ENCODE data around the gene SEC61A2. TPM values are rescaled to one million over a fixed set of nuclear protein-coding genes. Genes with fewer than 3 reads are reported as not detected.
"Not testable (repeated sequence)": the region's sequence is repeated elsewhere in the genome, so short reads cannot be mapped to it uniquely, and the experiment has no call there.

Gene SEC61A2
- total and polyA plus RNA-seq, 2 donors (not counting 3 experiments of a cell fraction or from before 2014, with no cell fraction given): 7.3 to 7.5 TPM

GRCh38 chr10:12165999-12166775 is 36.7 kb downstream of the SEC61A2 start:
- H3K9me3 ChIP-seq (replicated peaks; ENCODE audit: control insufficient read depth, insufficient read depth, low read length): no peaks in the 10 kb centered on the region
- H3K9me1 ChIP-seq (replicated peaks; ENCODE audit: control insufficient read depth, extremely low read depth, insufficient read depth, low read length): no peaks in the 10 kb centered on the region
- ChIA-PET CTCF (no interaction called here), POLR2A (no interaction called here)
- H3K4me1 ChIP-seq (ENCODE audit: control insufficient read depth, extremely low read depth, insufficient read depth, low read length): no peaks in the 10 kb centered on the region
- DNase-seq (ENCODE audit: low read depth, low spot score): no peak
- H3K9ac ChIP-seq (replicated peaks; ENCODE audit: extremely low read depth, insufficient read depth, low read length): no peak overlapping the region
- dilution Hi-C loops (cut with MboI; ENCODE audit: extremely low pct_ligation_motif_present, low sequenced_read_pairs) (no loop called here), intact Hi-C loops (cut with micrococcal nuclease) (no loop called here)
- no peak overlapping the region for H3K4me3 ChIP-seq (replicated peaks in 1 of 3; ENCODE audit: insufficient read depth in 1 of 3, low read depth in 1 of 3, low read length in 3 of 3)
- H3K27ac ChIP-seq (ENCODE audit: insufficient read depth, low read depth, low read length): no peak overlapping the region
- no peak for TF ChIP-seq MAX (IDR thresholded peaks at IDR 0.05; ENCODE audit: insufficient read depth, insufficient read length)
- TF ChIP-seq EZH2 (IDR thresholded peaks at IDR 0.05; ENCODE audit: borderline replicate concordance, low read depth, low read length, severe bottlenecking): no peak
- TF ChIP-seq GATA2 (IDR thresholded peaks at IDR 0.05; ENCODE audit: insufficient read depth, insufficient read length, low read depth, low read length): no peak
- no peak for TF ChIP-seq POLR2AphosphoS5 (IDR thresholded peaks at IDR 0.05; ENCODE audit: insufficient read depth, low read depth, low read length)
- TF ChIP-seq JUN (IDR thresholded peaks at IDR 0.05; ENCODE audit: borderline replicate concordance, insufficient read depth, insufficient read length, low read depth): no peak
- TF ChIP-seq, protein P1, sequence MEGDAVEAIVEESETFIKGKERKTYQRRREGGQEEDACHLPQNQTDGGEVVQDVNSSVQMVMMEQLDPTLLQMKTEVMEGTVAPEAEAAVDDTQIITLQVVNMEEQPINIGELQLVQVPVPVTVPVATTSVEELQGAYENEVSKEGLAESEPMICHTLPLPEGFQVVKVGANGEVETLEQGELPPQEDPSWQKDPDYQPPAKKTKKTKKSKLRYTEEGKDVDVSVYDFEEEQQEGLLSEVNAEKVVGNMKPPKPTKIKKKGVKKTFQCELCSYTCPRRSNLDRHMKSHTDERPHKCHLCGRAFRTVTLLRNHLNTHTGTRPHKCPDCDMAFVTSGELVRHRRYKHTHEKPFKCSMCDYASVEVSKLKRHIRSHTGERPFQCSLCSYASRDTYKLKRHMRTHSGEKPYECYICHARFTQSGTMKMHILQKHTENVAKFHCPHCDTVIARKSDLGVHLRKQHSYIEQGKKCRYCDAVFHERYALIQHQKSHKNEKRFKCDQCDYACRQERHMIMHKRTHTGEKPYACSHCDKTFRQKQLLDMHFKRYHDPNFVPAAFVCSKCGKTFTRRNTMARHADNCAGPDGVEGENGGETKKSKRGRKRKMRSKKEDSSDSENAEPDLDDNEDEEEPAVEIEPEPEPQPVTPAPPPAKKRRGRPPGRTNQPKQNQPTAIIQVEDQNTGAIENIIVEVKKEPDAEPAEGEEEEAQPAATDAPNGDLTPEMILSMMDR (IDR thresholded peaks at IDR 0.05; ENCODE audit: extremely low read depth in 1 of 2, insufficient read depth in 1 of 2, low read depth in 1 of 2, low read length in 2 of 2): no peak
- TF ChIP-seq MYC (IDR thresholded peaks at IDR 0.05; ENCODE audit: low read depth, low read length): no peak
- no peak for TF ChIP-seq FOS (IDR thresholded peaks at IDR 0.05; ENCODE audit: borderline replicate concordance, insufficient read depth, low read length)
- TF ChIP-seq POLR2A (IDR thresholded peaks at IDR 0.05; ENCODE audit: low read depth, low read length): no peak
- no peaks in the 10 kb centered on the region for H3K79me2 ChIP-seq (ENCODE audit: control insufficient read depth, insufficient read depth, low read length)
- no peaks in the 10 kb centered on the region for H3K27me3 ChIP-seq (ENCODE audit: control insufficient read depth in 2 of 2, insufficient read depth in 2 of 2, low read length in 2 of 2)
- no peaks in the 10 kb centered on the region for H4K20me1 ChIP-seq (replicated peaks; ENCODE audit: control insufficient read depth, extremely low read depth, insufficient read depth, low read length)
- FAIRE-seq: no peak
- no peak overlapping the region for H3K4me2 ChIP-seq (ENCODE audit: insufficient read depth, low read length)
- no peak overlapping the region for H2AFZ ChIP-seq (ENCODE audit: low read depth, low read length)
- H3K36me3 ChIP-seq (ENCODE audit: control insufficient read depth in 2 of 2, extremely low read depth in 1 of 2, insufficient read depth in 2 of 2, low read length in 2 of 2): peaks cover 17 to 22% of the 10 kb centered on the region in 2 experiments
- no TSS peak for BruUV-seq (replicated peaks)

DNA sequence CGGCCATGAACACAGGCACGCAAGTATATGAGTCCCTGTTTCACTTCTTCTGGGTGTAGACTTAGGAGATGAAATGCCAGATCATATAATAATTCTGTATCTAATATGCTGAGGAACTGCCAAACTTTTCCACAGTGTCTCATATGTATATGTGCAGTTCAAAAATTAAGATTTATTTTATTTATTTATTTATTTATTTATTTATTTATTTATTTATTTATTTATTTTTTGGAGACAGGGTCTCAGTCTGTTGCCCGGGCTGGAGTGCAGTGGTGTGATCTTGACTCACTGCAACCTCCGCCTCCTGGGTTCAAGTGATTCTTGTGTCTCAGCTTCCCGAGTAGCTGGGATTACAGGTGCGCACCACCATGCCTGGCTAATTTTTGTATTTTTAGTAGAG is 42.0 kb downstream of the SEC61A2 start:
- H3K4me3 ChIP-seq (replicated peaks in 1 of 3; ENCODE audit: insufficient read depth in 1 of 3, low read depth in 1 of 3, low read length in 3 of 3); dilution Hi-C loops (cut with MboI; ENCODE audit: extremely low pct_ligation_motif_present, low sequenced_read_pairs); H2AFZ ChIP-seq (ENCODE audit: low read depth, low read length); H3K4me2 ChIP-seq (ENCODE audit: insufficient read depth, low read length); H3K27ac ChIP-seq (ENCODE audit: insufficient read depth, low read depth, low read length); intact Hi-C loops (cut with micrococcal nuclease); H3K9me1 ChIP-seq (replicated peaks; ENCODE audit: control insufficient read depth, extremely low read depth, insufficient read depth, low read length); POLR2A ChIA-PET; H3K27me3 ChIP-seq (ENCODE audit: control insufficient read depth in 2 of 2, insufficient read depth in 2 of 2, low read length in 2 of 2); CTCF ChIA-PET; H3K9ac ChIP-seq (replicated peaks; ENCODE audit: extremely low read depth, insufficient read depth, low read length); H4K20me1 ChIP-seq (replicated peaks; ENCODE audit: control insufficient read depth, extremely low read depth, insufficient read depth, low read length); H3K9me3 ChIP-seq (replicated peaks; ENCODE audit: control insufficient read depth, insufficient read depth, low read length); H3K79me2 ChIP-seq (ENCODE audit: control insufficient read depth, insufficient read depth, low read length); BruUV-seq (replicated peaks); DNase-seq (ENCODE audit: low read depth, low spot score); FAIRE-seq; H3K4me1 ChIP-seq (ENCODE audit: control insufficient read depth, extremely low read depth, insufficient read depth, low read length): not testable (repeated sequence)
- peaks cover 20 to 21% of the 10 kb centered on the region in 2 experiments for H3K36me3 ChIP-seq (ENCODE audit: control insufficient read depth in 2 of 2, extremely low read depth in 1 of 2, insufficient read depth in 2 of 2, low read length in 2 of 2)

Measured in endothelial cell of umbilical vein (primary cell).